GM15510 (cell line): Measurements from ENCODE around the gene SIDT2.

Experiments
- POLR2A ChIP-seq: IDR thresholded peaks from 3 replicates; pipeline ENCODE4 v1.6.1; 2011; ENCODE audit warnings: borderline replicate concordance; ENCODE audit not compliant: insufficient read length; ENCODE audit errors: extremely low read depth

Gene SIDT2

DNA sequence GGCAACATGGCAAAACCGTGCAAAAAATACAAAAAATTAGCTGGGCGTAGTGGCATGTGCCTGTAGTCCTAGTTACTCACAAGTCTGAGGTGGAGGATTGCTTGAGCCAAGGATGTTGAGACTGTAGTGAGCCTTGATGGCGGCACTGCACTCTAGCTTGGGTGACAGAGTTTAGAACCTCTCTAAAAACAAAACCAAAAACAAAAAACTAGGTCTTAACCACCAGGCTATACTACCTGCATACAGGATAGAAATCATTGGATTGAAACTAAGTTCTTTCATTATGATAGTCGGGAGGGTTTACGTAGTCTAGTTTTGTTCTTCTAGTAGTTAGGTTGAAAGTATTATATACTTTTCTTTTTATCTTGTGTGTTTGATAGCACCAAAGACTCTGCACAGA, 59.7 kb downstream of the SIDT2 start:
- no peak for TF ChIP-seq POLR2A

DNA sequence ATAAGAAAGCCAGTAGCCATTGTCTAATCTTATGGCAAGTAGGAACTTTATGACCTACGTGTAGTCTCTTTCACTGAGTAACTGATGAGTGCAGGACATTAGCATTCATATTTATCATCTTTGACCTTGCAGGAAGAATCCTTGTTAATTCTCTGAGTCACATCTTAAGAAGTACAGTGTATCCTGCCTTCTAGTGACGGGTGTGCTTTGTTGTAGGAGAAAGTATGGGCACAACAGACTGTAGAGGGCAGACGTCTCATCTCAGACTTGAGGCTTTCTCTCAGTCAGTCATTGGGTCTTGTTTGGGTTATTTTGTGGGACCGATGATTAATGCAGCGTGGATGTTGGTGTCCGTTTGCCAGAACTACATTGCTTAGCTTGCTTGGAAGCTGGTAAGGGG, 60.8 kb downstream of the SIDT2 start:
- no peak for TF ChIP-seq POLR2A
